Measurements from ENCODE around the gene PRDM15.
"Not testable (repeated sequence)": the region's sequence is repeated elsewhere in the genome, so short reads cannot be mapped to it uniquely, and the experiment has no call there.

The PRDM15 gene

GRCh38 chr21:41801321-41802197 lies 77.6 kb downstream of the PRDM15 start:
- DNase-seq, result no peak

DNA sequence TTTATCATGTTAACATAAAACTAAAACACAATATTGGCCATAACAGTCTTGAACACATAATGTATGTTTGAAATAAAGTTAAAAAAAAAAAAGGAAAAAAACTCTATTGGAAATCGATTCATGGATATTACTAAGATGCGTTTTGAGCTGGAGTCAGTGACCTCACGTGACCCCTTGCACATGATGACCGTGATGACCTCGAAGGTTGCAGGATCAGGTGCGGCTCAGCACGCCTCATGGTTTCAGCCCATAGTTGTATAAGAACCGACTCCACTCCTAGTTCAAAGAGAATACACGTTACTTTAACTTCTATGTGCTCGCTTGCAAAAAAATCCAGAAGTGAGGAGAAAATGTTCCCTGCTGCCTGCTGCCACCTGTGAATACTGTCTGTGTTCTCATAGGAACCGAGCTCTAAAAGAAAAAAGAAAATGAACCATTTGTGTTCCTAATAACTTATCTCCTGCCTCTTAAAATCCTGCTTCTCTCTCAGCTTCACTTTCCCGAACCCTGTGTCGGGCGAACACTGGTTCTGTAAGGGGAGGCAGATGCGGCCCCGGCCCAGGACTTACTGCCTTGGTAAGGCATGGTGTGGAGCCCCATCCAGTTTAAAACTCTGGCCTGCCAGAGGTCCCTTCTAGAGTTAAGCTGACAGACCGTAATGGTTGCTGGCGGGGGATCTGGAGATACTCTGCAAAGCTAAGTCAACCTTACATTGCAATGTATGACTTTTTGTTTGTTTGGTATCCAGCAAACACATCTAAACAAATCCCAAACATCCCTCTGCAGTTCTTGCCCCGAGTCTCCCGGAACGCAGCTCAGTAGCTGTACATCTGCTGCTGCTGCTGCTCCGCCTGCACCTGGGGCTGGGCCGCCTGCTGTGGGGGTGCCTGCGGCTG lies 78.5 kb downstream of the PRDM15 start:
- DNase-seq, result no peak

GRCh38 chr21:41799763-41800162 lies 79.4 kb downstream of the PRDM15 start:
- DNase-seq, result no peak

DNA sequence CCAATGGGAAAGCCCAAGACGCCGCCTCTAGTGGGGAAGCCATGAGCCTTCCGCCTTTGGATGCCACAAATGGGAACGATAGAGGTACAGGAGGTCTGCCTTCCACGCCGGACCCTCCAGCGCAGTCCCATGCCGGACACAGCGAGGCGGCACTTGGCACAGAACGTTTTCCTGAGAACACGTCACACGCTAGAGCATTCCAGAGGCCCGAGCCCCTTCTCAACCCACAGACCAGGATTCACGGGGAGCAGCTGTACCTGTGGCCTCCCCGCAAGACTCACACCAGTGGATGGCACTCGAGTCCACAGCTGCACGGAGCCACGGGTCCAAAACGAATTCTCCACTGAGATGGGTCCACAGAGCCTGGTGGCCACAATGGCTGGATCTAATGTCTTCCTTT lies 80.8 kb downstream of the PRDM15 start:
- DNase-seq, result no peak

- DNase-seq, result no peak
Measured at GRCh38 chr21:41796476-41797080, 82.6 kb downstream of the PRDM15 start.

GRCh38 chr21:41795726-41796125 lies 83.4 kb downstream of the PRDM15 start:
- no peak for DNase-seq

- no peak for DNase-seq
Measured at GRCh38 chr21:41794600-41794999, 84.5 kb downstream of the PRDM15 start.

DNA sequence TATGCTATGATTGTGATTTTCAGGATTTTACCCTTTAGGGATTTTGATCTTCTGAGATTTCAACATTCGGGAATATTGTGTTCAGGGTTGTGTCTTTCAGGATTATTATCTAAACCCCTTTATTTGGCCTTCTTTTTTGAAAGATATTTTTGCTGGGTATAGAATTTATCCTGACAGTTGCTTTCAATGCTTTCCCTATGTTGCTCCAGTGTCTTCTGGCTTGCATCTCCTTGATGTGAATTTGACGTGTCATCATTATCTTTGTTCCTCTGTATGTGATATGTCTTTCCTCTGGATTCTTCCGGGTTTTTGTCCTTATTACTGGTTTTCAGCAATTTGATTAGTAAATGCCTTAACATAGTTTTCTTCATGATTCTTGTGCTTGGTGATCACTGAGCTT lies 86.4 kb downstream of the PRDM15 start:
- DNase-seq, result no peak

- no peak for DNase-seq
Measured at GRCh38 chr21:41786509-41786987, 92.6 kb downstream of the PRDM15 start.

DNA sequence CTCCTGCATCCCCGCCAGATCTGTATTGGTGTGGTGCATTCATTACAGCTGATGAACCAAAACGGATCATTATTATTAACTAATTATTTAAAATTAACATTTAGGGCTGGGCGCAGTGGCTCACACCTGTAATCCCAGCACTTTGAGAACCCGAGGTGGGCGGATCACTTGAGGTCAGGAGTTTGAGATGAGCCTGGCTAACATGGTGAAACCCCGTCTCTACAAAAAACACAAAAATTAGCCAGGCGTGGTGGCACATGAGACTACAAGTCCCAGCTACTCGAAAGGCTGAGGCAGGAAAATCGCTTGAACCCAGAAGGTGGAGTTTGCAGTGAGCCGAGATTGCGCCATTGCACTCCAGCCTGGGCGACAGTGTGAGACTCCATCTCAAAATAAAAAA lies 93.9 kb downstream of the PRDM15 start:
- DNase-seq, result not testable (repeated sequence)

DNA sequence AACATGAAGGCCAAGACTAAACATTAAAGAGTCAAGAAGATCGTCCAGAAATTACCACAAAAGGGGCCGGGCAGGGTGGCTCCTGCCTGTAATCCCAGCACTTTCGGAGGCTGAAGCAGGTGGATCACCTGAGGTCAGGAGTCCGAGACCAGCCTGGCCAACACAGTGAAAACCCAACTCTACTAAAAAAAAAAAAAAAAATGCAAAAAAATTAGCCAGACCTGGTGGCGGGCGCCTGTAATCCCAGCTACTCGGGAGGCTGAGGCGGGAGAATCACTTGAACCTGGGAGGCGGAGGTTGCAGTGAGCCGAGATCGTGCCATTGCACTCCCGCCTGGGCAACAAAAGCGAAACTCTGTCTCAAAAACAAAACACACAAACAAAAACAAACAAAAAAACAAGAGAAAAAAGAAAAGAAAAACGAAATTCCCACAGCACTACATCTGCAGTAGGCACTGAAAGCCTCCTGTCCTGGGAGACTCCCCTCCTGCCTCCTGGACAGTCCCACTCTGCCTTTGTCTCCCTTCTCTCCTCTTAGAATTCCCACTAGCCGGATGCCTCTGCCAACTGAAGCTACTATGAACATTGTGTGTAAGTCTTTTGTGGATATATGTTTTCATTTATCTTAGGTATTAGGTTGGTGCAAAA lies 94.6 kb downstream of the PRDM15 start:
- DNase-seq, result no peak

- no peak for DNase-seq
Measured at GRCh38 chr21:41783476-41784180, 95.5 kb downstream of the PRDM15 start.

DNA sequence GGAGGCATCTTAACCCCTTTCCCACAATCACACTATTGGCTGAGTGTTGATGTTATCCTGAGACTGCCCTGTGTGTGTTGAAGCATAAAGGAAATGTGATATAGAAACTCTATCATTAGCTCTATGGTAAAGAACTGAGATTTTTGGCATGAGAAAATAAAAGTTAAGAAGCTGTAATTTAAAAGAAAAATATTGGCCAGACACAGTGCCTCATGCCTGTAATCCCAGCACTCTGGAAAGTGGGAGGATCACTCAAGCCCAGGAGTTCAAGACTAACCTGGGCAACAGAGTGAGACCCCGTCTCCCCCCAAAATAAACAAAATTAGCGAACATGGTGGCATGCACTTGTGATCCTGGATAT lies 98.1 kb downstream of the PRDM15 start:
- no peak for DNase-seq

GRCh38 chr21:41780337-41781049 lies 98.7 kb downstream of the PRDM15 start:
- DNase-seq, result no peak

- DNase-seq, result no peak
Measured at GRCh38 chr21:41779659-41780058, 99.5 kb downstream of the PRDM15 start.

DNA sequence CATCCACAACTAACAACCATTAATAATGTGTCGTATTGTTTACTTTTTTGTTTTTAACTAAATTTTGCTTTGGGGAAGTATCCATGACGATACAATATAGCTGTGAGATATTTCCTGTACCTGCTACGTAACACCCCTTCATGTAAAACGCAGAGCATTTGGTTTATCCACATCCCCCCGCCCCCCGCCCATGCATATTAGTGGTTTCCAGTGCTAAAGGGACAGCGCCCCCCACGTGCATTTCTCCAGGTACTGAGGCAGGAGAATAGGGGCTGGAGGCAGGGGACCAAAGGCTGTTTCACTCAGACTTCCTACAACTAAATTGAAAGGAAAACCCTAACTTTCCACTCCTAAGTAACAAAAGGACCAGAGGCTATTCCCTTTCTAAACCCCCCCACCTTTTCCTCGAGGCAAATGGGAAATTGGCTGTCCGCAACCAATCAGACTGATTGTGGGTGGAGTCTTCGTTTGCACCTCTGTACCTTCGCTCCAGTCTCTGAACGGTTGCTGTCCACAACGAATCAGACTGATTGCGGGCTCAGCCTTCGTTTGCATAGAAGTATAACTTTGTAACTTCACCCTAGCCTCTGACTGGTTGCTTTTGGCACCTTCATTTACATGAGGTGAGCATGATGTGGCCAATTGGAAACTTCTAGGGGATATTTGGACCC lies 100.1 kb downstream of the PRDM15 start:
- DNase-seq, result no peak

DNA sequence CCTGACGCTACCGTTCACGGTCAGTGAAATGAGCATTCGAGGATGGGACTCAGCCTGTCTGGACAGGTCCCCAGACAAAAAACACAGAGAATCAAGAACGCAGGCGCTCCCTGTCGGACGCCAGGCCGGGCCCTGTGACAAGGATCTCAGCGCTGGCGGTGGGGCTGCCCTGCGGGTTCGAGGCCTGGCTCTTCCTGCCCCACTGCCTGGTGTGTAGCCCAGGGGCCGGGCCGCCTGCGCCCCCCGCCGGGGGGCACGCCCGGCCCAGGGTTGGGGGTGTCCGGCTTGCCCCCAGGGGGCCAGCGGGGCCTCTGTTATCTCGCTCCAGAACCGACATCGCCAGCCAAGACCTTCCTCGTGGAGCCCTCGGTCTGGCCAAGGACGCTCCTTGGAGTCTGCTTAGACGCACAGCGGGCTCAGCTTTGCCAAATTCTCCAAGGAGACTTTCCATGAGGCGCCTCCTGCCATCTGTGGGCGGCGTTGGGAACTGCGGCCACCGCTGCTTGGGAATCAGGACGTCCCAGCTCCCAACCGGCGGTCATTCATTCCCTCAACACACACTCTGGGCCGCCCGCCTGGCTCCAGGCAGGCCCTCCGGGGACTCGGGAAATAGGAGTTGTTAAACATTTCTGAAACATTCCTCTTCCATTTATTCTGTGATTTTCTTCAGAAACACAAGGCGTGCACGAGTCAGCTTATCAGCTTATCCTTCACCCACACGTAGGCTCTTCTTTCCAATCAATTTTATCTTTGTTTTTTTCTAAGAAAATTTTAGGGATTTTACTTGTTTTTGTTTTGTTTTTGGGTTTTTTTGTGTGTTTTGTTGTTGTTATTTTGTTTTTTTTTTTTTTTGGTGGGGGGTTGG lies 101.0 kb downstream of the PRDM15 start:
- DNase-seq, result no peak

- no peak for DNase-seq
Measured at GRCh38 chr21:41776778-41777177, 102.4 kb downstream of the PRDM15 start.

DNA sequence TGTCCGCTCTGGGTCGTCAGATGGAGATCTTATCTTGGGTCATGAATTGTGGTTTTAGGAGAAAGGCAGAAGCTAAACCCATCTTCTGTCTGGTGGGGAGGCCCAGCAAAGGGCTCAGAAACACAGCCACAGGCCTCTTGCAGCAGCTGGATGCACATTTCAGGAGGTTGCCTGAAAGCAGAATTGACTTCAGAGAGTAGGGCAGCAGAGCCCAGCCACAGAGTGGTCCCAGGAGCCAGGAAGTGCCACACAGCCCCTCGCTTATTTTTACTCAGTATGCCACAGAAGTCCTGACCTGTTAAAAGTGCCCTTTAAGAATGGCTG lies 104.0 kb downstream of the PRDM15 start:
- no peak for DNase-seq

Measured in activated CD4-positive, CD25-positive, alpha-beta regulatory T cell (primary cell).